SU-DHL-6 (cell line): Measurements from ENCODE around the gene CFAP298.

Experiments used
- EZH2phosphoT487 ChIP-seq: fragments of 200-600 bp; sonication (generic), shearing (Covaris generic); conservative IDR thresholded peaks from 2 replicates; pipeline ENCODE4 v1.6.1; 2018; ENCODE audit warnings: mild to moderate bottlenecking, antibody characterized with exemption, low read length, moderate library complexity, mixed read lengths
- TF ChIP-seq, protein P1 (sequence below): fragments of 200-600 bp; sonication (generic); IDR thresholded peaks from one replicate; pipeline ENCODE4 v1.5.1; 2017; ENCODE audit warnings: antibody characterized with exemption, mild to moderate bottlenecking, low read length, moderate library complexity; ENCODE audit not compliant: insufficient read depth, poor library complexity, severe bottlenecking

DNA sequence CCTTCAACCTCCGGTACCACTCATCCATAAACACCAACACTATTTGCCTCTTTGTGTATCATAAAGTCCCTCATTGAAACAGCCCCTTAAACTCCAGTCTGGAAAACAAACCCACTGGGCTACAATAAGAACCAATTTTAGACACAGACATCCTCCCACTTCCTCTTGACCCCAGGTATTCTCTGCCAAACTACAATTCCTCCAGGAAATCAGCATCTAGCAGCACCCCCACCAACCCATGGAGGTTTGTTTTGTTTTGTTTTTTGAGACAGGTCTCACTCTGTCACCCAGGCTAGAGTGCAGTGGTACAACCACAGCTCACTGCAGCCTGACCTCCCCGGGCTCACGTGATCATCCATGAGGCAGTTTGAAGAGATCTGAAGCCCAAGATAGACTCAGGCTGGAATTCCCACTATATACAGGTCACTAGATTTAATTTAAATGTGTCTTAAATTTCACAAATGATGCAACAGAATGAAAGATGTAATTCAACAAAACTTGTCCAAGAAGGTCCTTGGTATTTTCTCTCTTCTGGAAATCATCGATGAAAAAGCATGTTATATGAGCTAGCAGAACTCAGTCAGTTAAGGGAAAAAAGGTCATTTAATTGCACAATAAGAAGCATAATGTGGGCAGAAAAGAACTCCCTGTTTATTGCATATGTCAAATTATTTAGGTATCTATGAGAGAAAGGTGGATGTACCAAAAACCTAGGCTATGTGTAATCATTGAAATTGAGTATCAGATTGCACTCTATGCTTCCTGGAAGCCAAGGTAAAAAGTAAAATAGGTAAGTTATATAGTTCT lies 57.1 kb downstream of the CFAP298 start:
- no peak for TF ChIP-seq EZH2phosphoT487
- TF ChIP-seq, protein P1, sequence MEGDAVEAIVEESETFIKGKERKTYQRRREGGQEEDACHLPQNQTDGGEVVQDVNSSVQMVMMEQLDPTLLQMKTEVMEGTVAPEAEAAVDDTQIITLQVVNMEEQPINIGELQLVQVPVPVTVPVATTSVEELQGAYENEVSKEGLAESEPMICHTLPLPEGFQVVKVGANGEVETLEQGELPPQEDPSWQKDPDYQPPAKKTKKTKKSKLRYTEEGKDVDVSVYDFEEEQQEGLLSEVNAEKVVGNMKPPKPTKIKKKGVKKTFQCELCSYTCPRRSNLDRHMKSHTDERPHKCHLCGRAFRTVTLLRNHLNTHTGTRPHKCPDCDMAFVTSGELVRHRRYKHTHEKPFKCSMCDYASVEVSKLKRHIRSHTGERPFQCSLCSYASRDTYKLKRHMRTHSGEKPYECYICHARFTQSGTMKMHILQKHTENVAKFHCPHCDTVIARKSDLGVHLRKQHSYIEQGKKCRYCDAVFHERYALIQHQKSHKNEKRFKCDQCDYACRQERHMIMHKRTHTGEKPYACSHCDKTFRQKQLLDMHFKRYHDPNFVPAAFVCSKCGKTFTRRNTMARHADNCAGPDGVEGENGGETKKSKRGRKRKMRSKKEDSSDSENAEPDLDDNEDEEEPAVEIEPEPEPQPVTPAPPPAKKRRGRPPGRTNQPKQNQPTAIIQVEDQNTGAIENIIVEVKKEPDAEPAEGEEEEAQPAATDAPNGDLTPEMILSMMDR = no peak
